Stimulated activated CD8-positive, alpha-beta memory T cell treated with anti-CD3 and anti-CD28 coated beads, Interleukin-4, amount 100 ng/mL, for 48 hours (primary cell): ENCODE data around the gene SYT10.
"Not testable (repeated sequence)": the region's sequence is repeated elsewhere in the genome, so short reads cannot be mapped to it uniquely, and the experiment has no call there.

Experiments used
- DNase-seq: peaks from one replicate; pipeline ENCODE4 v3.0.0-alpha.2; 2020

SYT10 gene

DNA sequence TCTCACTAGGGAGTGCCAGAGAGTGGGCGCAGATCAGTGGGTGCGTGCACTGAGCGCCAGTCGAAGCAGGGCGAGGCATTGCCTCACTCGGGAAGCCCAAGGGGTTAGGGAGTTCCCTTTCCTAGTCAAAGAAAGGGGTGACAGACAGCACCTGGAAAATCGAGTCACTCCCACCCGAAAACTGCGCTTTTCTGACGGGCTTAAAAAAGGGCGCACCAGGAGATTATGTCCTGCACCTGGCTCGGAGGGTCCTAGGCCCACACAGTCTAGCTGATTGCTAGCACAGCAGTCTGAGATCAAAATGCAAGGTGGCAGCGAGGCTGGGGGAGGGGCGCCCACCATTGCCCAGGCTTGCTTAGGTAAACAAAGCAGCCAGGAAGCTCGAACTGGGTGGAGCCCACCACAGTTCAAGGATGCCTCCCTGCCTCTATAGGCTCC lies 107.6 kb downstream of the SYT10 start:
- DNase-seq, result not testable (repeated sequence)

- no peak for DNase-seq
Measured at GRCh38 chr12:33330940-33331339, 108.7 kb downstream of the SYT10 start.
